ENCODE results near the gene KRTAP6-2. TPM values are rescaled to one million over a fixed set of nuclear protein-coding genes. Genes with fewer than 3 reads are reported as not detected.

KRTAP6-2 gene
- polyA plus RNA-seq, 4 donors, result not detected

DNA sequence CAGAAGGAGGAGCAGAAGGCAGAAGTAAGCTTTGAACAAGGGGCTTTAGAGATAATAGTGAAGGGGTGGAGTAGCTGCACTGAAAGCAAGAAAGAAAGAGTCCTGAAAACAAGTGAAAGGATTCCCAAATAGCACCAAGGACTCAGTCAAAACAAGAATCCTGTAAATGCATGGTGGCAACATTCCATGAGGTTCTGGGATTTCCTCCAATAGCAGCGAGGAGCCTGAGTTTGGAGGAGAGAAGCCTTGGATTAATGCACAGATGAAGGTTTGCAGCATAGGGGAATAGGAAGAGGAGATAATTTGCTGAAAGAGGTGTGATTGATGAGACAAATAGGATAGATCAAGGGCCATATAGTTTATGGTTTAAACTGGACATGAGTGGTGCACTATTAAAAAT lies 19.4 kb downstream of the KRTAP6-2 start:
- DNase-seq (ENCODE audit: low read depth in 4 of 4, low spot score in 3 of 4), result no peak

DNA sequence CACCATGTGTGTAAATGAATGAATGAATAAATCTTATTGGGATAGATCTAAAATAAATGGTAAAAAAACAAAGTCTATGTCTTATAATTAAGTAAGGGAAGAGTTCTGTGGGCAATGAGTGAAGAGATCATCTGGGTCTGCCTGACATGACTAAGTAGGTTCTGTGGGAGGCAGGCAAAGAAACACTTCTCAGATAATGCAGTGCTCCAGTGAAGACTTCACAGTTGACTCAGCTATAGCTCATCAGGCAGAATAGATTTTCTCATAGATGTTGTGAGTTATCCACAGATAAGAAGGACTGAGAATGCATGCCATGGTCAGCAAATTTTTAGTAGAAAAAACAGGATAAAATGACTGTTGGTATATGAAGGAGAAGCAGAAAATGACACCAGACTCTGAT lies 20.9 kb downstream of the KRTAP6-2 start:
- DNase-seq (ENCODE audit: low read depth in 4 of 4, low spot score in 3 of 4), result no peak

DNA sequence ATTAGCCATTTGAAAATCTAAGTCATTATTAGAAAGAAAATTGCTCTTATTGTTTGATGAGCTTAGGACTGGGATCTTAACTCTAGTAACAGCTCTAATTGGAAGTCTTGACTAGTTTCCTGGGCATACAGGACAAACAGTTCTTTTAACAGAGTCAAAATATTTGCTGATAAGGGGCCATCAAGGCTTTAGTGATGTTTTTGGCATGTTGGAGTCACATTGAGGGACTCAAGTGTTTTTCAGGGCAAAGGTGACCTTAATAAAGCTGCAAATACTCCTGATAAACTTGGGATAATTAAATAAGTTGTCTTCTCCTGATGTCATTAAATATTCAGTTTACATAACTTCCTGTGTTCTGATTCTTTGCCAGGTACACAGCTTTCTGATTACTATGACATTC lies 31.1 kb downstream of the KRTAP6-2 start:
- no peak for DNase-seq (ENCODE audit: low read depth in 4 of 4, low spot score in 3 of 4)

DNA sequence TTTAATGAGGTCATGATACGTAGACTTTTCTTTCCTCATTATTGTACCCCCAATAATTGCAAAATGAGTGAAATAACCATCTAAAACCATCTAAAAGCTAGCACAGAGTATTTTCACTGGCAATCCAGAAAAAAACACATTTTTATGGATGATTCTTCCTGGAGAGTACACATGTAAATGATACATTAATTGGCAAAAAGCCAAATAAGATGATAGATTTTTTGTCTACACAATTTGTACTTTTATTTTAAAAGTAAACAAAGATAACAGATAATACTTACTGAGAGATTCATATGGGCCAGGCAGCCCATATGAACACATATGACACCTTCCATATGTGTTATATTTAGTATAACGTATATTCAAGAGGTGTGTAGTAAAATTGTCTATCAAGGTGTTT lies 35.1 kb downstream of the KRTAP6-2 start:
- DNase-seq (ENCODE audit: low read depth in 4 of 4, low spot score in 3 of 4), result no peak

DNA sequence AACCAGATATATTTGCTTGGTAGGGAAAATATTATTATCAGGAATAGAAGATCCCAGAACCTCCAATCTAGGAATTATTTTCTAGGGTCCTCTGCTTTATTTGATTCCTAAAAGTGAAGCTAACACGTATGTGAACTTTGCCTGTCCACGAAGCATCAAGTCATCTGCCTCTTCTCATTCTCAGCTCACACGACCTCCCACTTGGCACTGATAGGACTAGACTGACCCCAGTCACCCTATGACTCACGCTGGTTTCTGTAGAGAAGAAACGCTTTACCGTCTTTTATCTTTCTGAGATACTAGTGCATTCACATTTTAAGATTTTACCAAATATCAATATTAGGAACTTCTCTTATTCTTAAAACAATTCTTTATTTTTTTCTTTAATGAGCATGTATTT lies 35.6 kb downstream of the KRTAP6-2 start:
- DNase-seq (ENCODE audit: low read depth in 4 of 4, low spot score in 3 of 4), result no peak

DNA sequence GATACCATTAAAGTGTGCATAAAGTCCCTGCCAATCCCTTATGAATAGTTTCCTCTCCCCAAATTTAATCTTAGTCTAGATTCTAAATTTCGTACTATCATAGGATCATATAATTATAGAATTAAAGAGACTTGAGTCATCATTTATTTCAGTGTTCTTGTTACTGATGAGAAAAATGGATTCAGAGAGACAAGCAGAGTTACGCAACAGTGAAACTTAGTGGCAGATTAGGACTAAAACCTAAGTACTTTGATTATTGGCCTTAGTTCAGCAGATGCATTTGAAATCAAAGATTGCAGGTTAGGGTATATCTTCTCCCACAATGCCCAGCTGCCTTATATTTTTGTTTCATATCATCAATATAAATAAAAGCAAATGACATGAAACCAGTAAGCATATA lies 36.7 kb downstream of the KRTAP6-2 start:
- DNase-seq (ENCODE audit: low read depth in 4 of 4, low spot score in 3 of 4), result no peak

DNA sequence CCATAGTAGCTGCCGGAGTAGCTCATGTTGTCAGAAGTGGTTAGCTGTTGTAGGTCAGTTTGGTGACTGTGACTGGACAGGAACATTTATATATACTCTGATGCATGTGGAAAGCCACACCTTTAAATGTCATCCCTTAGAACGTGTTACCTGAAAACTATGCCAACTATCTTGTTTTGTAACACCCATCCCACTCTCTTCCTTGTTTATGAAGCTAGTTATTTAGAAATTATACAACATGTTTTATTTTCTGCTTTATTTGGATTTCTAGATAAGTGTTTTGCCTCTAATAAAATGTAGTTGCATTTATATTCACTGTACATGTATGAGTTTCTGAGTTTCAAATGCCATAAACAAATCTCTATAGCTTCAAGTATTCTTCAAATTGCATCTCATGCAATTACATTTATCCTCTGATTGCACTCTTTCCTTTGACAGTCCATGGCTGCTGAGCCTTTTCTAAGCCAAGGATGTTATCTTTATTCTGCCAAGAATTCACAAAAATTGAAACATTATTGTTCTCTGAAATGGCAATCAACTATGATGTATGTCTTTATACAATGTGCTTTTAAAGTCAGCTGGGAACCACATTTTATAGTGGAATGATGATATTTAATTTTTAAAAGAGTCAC lies 37.3 kb downstream of the KRTAP6-2 start, which contains the start of gene KRTAP19-7:
Gene KRTAP19-7 (minus strand): TSS at position 51 of the 632 bp plus-strand sequence. CDS start 25 bp downstream, at position 26.
- DNase-seq (ENCODE audit: low read depth in 4 of 4, low spot score in 3 of 4), result no peak

DNA sequence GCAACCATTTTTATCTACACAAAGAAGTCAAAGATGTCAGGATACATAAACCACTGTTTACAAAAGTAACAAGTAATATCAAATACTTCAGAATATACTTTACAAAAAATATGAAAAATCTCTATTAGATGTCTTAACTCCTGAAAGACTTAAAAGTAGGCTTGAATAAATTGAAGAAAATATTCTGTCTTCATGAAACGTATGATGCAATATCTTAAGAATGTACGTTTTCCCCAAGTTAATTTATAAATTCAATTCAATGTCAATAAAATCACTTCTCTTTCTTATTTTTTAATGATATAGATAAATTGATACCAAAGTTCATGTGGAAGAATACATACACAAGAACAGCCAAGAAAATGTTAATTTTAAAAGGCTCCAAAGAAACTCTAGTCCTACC lies 43.6 kb downstream of the KRTAP6-2 start:
- DNase-seq (ENCODE audit: low read depth in 4 of 4, low spot score in 3 of 4), result no peak

DNA sequence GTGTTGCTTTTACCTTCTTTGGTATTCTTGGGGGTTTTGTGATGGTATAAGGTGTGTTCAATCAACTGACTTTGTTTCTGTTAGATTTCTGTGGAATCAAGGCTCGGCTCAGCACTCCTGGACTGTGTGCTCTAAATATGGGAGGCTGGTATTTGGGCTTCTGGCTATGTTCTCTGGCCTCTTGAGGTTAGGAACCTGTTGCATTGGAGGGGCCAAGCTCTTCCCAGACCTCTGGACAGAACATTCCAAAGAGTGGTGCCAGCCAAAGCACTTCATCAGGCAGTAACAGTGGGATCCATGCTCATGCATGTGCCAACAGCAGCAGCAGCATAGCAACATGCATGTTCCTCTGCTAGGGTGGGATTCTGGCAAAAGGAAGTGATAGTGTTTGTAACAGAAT lies 45.9 kb downstream of the KRTAP6-2 start:
- DNase-seq (ENCODE audit: low read depth in 4 of 4, low spot score in 3 of 4), result no peak

Other genes starting within 250 kb of the KRTAP6-2 start
- gene KRTAP13-2, start 226.6 kb downstream of the KRTAP6-2 start, polyA plus RNA-seq (ENCODE audit: insufficient read length in 4 of 4), result not detected
- not detected for gene KRTAP13-1, start 202.9 kb downstream of the KRTAP6-2 start, polyA plus RNA-seq (ENCODE audit: insufficient read length in 4 of 4)
- gene KRTAP13-3, start 173.0 kb downstream of the KRTAP6-2 start, polyA plus RNA-seq (ENCODE audit: insufficient read length in 4 of 4), result not detected
- gene KRTAP13-4, start 168.7 kb downstream of the KRTAP6-2 start, polyA plus RNA-seq (ENCODE audit: insufficient read length in 4 of 4), result not detected
- gene KRTAP15-1, start 158.6 kb downstream of the KRTAP6-2 start, polyA plus RNA-seq (ENCODE audit: insufficient read length in 4 of 4), result not detected
- gene KRTAP19-1, start 118.5 kb downstream of the KRTAP6-2 start, polyA plus RNA-seq (ENCODE audit: insufficient read length in 4 of 4), result not detected
- gene KRTAP19-2, start 111.5 kb downstream of the KRTAP6-2 start, polyA plus RNA-seq (ENCODE audit: insufficient read length in 4 of 4), result not detected
- gene KRTAP19-3, start 106.9 kb downstream of the KRTAP6-2 start, polyA plus RNA-seq (ENCODE audit: insufficient read length in 4 of 4), result not detected
- not detected for gene KRTAP19-4, start 101.7 kb downstream of the KRTAP6-2 start, polyA plus RNA-seq (ENCODE audit: insufficient read length in 4 of 4)
- gene KRTAP19-5, start 96.8 kb downstream of the KRTAP6-2 start, polyA plus RNA-seq (ENCODE audit: insufficient read length in 4 of 4), result not detected
- gene KRTAP19-6, start 57.0 kb downstream of the KRTAP6-2 start, polyA plus RNA-seq (ENCODE audit: insufficient read length in 4 of 4), result not detected
- not detected for gene KRTAP19-7, start 37.6 kb downstream of the KRTAP6-2 start, polyA plus RNA-seq (ENCODE audit: insufficient read length in 4 of 4)
- gene KRTAP22-2, start 8.5 kb downstream of the KRTAP6-2 start, polyA plus RNA-seq (ENCODE audit: insufficient read length in 4 of 4), result not detected
- not detected for gene KRTAP6-3, start 6.5 kb downstream of the KRTAP6-2 start, polyA plus RNA-seq (ENCODE audit: insufficient read length in 4 of 4)
- gene KRTAP22-1, start 2.2 kb upstream of the KRTAP6-2 start, polyA plus RNA-seq (ENCODE audit: insufficient read length in 4 of 4), result not detected
- gene KRTAP6-1, start 15.0 kb upstream of the KRTAP6-2 start, polyA plus RNA-seq (ENCODE audit: insufficient read length in 4 of 4), result not detected
- not detected for gene KRTAP20-1, start 17.5 kb upstream of the KRTAP6-2 start, polyA plus RNA-seq (ENCODE audit: insufficient read length in 4 of 4)
- gene KRTAP20-4, start 21.7 kb upstream of the KRTAP6-2 start, polyA plus RNA-seq (ENCODE audit: insufficient read length in 4 of 4), result not detected
- not detected for gene KRTAP20-2, start 36.3 kb upstream of the KRTAP6-2 start, polyA plus RNA-seq (ENCODE audit: insufficient read length in 4 of 4)
- not detected for gene KRTAP20-3, start 44.0 kb upstream of the KRTAP6-2 start, polyA plus RNA-seq (ENCODE audit: insufficient read length in 4 of 4)
- gene KRTAP21-3, start 119.9 kb upstream of the KRTAP6-2 start, polyA plus RNA-seq (ENCODE audit: insufficient read length in 4 of 4), result not detected
- not detected for gene KRTAP21-2, start 148.4 kb upstream of the KRTAP6-2 start, polyA plus RNA-seq (ENCODE audit: insufficient read length in 4 of 4)
- gene KRTAP21-1, start 156.5 kb upstream of the KRTAP6-2 start, polyA plus RNA-seq (ENCODE audit: insufficient read length in 4 of 4), result not detected
- not detected for gene KRTAP8-1, start 214.4 kb upstream of the KRTAP6-2 start, polyA plus RNA-seq (ENCODE audit: insufficient read length in 4 of 4)
- gene KRTAP7-1, start 230.9 kb upstream of the KRTAP6-2 start, polyA plus RNA-seq (ENCODE audit: insufficient read length in 4 of 4), result not detected